SK-N-SH (cell line): ENCODE data around the gene EEA1.
"Not testable (repeated sequence)": the region's sequence is repeated elsewhere in the genome, so short reads cannot be mapped to it uniquely, and the experiment has no call there.

ENCODE experiments used
- FOXM1 ChIP-seq: IDR thresholded peaks from 2 replicates; pipeline ENCODE4 v1.4.0; 2012; ENCODE audit warnings: low read depth, mild to moderate bottlenecking
- GABPA ChIP-seq: IDR thresholded peaks from 2 replicates; pipeline ENCODE4 v1.4.0; 2012; ENCODE audit warnings: low read depth, mild to moderate bottlenecking
- NRF1 ChIP-seq: IDR thresholded peaks from 2 replicates; pipeline ENCODE4 v1.6.1; 2012; ENCODE audit warnings: low read depth, mild to moderate bottlenecking, low read length
- POLR2AphosphoS5 ChIP-seq: IDR thresholded peaks from 2 replicates; pipeline ENCODE4 v1.6.1; 2012; ENCODE audit warnings: low read depth, low read length
- RAD21 ChIP-seq: IDR thresholded peaks from 2 replicates; pipeline ENCODE4 v1.6.1; 2012; ENCODE audit warnings: mild to moderate bottlenecking, low read length
- RCOR1 ChIP-seq: fragments of 150-350 bp; IDR thresholded peaks from 2 replicates; pipeline ENCODE4 v1.6.1; 2017; ENCODE audit warnings: antibody characterized with exemption, low read length
- RFX5 ChIP-seq: IDR thresholded peaks from 2 replicates; pipeline ENCODE4 v1.6.1; 2012; ENCODE audit warnings: mild to moderate bottlenecking, improper control_type of control experiment, low read length
- SIN3A ChIP-seq: IDR thresholded peaks from 2 replicates; pipeline ENCODE4 v1.6.1; 2012; ENCODE audit warnings: low read depth, mild to moderate bottlenecking, low read length, moderate library complexity, borderline replicate concordance
- TF ChIP-seq, protein P1 (sequence below): fragments of 200-600 bp; sonication (generic); IDR thresholded peaks from 2 replicates; pipeline ENCODE4 v1.6.1; 2017; ENCODE audit warnings: antibody characterized with exemption, mild to moderate bottlenecking, moderate library complexity
- TF ChIP-seq, protein P2 (sequence below): IDR thresholded peaks from 2 replicates; pipeline ENCODE4 v1.6.1; 2012; ENCODE audit warnings: mild to moderate bottlenecking, low read depth, low read length, moderate library complexity
- TF ChIP-seq, protein P3 (sequence below): IDR thresholded peaks from 2 replicates; pipeline ENCODE4 v1.4.0; 2012; ENCODE audit warnings: low read depth, borderline replicate concordance
- TF ChIP-seq, protein P4 (sequence below): IDR thresholded peaks from 2 replicates; pipeline ENCODE4 v1.4.0; 2012; ENCODE audit warnings: low read depth

DNA sequence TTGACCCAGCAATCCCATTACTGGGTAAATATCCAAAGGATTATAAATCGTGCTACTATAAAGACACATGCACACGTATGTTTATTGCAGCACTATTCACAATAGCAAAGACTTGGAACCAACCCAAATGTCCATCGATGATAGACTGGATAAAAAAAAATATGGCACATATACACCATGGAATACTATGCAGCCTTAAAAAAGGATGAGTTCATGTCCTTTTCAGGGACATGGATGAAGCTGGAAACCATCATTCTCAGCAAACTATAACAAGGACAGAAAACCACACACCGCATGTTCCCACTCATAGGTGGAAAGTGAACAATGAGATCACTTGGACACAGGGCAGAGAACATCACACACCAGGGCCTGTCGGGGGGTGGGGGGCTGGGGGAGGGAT, 134.7 kb downstream of the EEA1 start:
- TF ChIP-seq, protein P1, sequence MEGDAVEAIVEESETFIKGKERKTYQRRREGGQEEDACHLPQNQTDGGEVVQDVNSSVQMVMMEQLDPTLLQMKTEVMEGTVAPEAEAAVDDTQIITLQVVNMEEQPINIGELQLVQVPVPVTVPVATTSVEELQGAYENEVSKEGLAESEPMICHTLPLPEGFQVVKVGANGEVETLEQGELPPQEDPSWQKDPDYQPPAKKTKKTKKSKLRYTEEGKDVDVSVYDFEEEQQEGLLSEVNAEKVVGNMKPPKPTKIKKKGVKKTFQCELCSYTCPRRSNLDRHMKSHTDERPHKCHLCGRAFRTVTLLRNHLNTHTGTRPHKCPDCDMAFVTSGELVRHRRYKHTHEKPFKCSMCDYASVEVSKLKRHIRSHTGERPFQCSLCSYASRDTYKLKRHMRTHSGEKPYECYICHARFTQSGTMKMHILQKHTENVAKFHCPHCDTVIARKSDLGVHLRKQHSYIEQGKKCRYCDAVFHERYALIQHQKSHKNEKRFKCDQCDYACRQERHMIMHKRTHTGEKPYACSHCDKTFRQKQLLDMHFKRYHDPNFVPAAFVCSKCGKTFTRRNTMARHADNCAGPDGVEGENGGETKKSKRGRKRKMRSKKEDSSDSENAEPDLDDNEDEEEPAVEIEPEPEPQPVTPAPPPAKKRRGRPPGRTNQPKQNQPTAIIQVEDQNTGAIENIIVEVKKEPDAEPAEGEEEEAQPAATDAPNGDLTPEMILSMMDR = not testable (repeated sequence)
- TF ChIP-seq POLR2AphosphoS5, FOXM1, RCOR1, GABPA, RFX5, SIN3A, RAD21, NRF1: not testable (repeated sequence)
- TF ChIP-seq, protein P2, sequence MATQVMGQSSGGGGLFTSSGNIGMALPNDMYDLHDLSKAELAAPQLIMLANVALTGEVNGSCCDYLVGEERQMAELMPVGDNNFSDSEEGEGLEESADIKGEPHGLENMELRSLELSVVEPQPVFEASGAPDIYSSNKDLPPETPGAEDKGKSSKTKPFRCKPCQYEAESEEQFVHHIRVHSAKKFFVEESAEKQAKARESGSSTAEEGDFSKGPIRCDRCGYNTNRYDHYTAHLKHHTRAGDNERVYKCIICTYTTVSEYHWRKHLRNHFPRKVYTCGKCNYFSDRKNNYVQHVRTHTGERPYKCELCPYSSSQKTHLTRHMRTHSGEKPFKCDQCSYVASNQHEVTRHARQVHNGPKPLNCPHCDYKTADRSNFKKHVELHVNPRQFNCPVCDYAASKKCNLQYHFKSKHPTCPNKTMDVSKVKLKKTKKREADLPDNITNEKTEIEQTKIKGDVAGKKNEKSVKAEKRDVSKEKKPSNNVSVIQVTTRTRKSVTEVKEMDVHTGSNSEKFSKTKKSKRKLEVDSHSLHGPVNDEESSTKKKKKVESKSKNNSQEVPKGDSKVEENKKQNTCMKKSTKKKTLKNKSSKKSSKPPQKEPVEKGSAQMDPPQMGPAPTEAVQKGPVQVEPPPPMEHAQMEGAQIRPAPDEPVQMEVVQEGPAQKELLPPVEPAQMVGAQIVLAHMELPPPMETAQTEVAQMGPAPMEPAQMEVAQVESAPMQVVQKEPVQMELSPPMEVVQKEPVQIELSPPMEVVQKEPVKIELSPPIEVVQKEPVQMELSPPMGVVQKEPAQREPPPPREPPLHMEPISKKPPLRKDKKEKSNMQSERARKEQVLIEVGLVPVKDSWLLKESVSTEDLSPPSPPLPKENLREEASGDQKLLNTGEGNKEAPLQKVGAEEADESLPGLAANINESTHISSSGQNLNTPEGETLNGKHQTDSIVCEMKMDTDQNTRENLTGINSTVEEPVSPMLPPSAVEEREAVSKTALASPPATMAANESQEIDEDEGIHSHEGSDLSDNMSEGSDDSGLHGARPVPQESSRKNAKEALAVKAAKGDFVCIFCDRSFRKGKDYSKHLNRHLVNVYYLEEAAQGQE = not testable (repeated sequence)
- TF ChIP-seq, protein P3, sequence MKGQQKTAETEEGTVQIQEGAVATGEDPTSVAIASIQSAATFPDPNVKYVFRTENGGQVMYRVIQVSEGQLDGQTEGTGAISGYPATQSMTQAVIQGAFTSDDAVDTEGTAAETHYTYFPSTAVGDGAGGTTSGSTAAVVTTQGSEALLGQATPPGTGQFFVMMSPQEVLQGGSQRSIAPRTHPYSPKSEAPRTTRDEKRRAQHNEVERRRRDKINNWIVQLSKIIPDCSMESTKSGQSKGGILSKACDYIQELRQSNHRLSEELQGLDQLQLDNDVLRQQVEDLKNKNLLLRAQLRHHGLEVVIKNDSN = not testable (repeated sequence)
- TF ChIP-seq, protein P4, sequence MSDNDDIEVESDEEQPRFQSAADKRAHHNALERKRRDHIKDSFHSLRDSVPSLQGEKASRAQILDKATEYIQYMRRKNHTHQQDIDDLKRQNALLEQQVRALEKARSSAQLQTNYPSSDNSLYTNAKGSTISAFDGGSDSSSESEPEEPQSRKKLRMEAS = not testable (repeated sequence)
